Sigmoid colon (tissue), 3 donors: ENCODE data around the gene GJD4.

Experiments used
- POLR2A ChIP-seq, 2 donors: fragments of 450-650 bp; IDR thresholded peaks; one replicate each; pipeline ENCODE4 v1.6.1; 2016; ENCODE audit warnings: antibody characterized with exemption in 2 of 2, mild to moderate bottlenecking in 2 of 2, moderate library complexity in 2 of 2
- TF ChIP-seq, protein P1 (sequence below), 4 experiments: fragments of 450-650 bp in 3 of 4; fragments of 200-600 bp in 1 of 4; IDR thresholded peaks; one replicate each; pipeline ENCODE4 v1.5.1; 2016 to 2019; ENCODE audit warnings: antibody characterized with exemption in 4 of 4, mild to moderate bottlenecking in 3 of 4, moderate library complexity in 2 of 4

DNA sequence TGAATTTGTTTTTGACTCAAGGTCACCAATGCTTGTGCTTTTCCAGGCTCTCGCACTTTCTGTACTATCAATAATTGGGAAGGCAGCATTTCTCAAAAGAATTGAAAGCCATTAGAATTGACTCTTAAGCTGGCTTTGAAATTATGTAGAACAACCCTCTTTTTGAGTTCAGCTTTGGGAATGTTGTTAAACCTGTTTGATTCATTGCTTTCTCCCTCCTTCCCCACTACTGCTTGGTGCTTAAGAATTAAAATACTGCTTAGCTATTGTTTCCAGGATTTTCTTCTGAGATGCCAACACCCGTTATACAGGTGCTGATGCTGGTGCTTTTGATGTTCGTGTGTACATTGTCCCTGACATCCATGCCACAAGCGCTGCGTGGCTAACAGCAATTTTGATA lies 52.5 kb downstream of the GJD4 start:
- TF ChIP-seq, protein P1, sequence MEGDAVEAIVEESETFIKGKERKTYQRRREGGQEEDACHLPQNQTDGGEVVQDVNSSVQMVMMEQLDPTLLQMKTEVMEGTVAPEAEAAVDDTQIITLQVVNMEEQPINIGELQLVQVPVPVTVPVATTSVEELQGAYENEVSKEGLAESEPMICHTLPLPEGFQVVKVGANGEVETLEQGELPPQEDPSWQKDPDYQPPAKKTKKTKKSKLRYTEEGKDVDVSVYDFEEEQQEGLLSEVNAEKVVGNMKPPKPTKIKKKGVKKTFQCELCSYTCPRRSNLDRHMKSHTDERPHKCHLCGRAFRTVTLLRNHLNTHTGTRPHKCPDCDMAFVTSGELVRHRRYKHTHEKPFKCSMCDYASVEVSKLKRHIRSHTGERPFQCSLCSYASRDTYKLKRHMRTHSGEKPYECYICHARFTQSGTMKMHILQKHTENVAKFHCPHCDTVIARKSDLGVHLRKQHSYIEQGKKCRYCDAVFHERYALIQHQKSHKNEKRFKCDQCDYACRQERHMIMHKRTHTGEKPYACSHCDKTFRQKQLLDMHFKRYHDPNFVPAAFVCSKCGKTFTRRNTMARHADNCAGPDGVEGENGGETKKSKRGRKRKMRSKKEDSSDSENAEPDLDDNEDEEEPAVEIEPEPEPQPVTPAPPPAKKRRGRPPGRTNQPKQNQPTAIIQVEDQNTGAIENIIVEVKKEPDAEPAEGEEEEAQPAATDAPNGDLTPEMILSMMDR (IDR thresholded peaks at IDR 0.05), result no peak
- TF ChIP-seq POLR2A (IDR thresholded peaks at IDR 0.05), result no peak
